GM18873 (cell line): ENCODE data around the gene PCDH1.

Source experiments
- ATAC-seq: cut with Tn5 transposase; IDR thresholded peaks from one replicate; pipeline ENCODE4 v1.9.1; 2021; ENCODE audit warnings: mild to moderate bottlenecking, moderate library complexity, moderate number of reproducible peaks; ENCODE audit not compliant: unreplicated experiment, low FRiP score

The PCDH1 gene

GRCh38 chr5:141857226-141857625 lies 21.0 kb downstream of the PCDH1 start:
- no peak for ATAC-seq

DNA sequence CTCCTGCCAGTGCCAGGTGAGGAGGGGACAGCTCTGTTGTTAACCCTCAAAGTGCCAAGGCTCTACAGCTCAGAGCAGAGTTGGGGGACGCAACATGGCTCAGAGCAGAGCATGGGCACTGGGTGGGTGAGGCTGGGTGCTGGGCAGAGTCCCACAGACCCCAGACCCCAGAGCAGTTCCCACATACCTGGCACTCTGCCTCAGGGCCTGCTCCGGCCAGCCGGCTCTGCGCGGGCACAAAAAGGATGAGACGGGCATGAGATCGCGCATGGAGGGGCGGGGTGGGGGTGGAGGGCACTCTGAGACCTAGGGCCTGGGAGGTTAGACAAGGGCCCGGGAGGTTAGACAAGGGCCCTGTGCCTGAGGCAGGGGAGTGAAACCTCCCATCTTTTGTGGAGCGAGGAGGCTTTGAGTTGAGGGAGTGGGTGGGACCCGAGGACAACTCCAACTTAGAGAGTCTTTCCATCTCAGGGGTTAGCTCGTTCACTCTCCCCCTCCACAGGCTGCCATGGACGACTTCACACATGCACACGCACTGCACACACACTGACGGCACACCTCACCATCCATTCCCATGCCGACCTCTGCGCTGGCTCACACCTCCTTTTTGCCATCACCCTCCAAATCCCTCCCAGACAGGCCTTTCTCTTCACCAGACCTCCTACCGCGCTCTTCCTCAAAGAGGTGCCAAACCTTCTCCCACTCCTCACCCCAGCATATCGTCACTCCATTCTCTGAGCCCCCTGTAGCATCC lies 22.0 kb downstream of the PCDH1 start:
- no peak for ATAC-seq

DNA sequence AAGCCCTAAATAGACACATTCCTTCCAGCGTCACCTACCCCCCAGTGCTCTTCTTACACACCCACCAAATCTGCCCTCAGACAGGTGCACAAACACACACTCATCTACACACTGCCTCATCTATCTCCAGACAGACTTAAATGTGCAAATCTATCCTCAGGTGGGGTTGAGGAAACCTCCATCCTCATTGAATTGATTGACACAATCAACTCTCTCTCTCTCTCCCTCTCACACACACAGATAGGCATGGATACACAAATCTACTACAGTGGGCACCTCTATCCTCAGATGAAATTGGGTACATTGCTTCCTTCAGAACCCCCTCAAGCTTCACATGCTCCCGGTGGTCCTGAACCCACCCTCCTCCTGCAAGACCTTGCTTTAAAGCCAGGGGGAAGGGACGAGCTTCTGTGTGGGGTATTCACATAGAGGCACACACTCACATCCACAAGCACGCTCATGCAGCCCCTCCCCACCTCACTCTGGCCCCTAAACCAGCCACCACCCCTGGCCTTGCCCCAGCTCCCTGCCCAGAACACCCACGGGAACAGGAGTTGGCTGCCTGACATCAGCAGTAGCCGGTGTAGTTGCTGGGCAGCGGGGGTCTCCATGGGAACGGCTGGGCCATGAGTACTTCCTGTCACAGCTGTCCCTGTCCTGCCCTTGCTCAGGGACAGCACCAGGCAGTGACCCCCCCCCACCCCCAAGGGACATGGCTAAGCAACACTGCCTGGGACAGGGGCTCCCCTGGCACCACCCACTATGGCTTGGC lies 22.8 kb downstream of the PCDH1 start:
- no peak for ATAC-seq

DNA sequence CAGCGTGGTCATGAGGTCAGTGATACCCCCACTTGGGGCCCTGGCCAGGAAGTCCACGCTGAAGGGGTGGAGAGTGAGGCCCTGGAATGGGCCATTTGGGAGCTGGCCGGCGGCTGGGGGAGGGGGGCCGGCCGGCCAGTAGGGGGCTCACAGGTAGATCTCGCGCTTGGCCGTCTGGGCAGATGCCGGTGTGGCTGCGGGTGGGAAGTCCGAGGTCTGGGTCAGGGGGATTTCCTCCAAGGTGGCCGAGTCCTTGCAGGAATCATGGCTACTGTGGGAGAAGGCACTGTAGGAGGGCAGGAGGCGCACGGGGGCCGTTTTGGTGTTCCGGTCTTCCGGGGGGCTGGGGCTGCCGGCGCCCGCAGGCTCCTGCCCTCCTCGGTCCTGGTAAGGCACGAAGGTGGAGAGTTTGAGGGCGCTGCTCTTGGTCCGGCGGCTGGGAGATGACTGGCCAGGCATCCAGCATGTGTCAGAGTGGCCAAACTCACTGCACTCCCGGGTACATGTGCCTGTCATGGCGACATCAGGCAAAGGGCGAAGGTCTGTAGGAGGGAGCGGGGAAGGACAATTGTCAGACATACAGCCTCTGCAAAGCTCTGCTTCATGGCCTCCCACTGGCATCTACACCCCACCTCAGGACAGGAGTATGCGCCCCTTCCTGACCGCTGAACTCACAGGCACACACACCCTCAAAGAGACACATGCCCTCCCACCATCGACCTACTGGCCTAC lies 24.1 kb downstream of the PCDH1 start:
- ATAC-seq: no peak

- no peak for ATAC-seq
Observed at GRCh38 chr5:141852448-141852847, 25.8 kb downstream of the PCDH1 start.

- no peak for ATAC-seq
Observed at GRCh38 chr5:141851195-141851874, 26.9 kb downstream of the PCDH1 start.

GRCh38 chr5:141850786-141851185 lies 27.4 kb downstream of the PCDH1 start:
- no peak for ATAC-seq

DNA sequence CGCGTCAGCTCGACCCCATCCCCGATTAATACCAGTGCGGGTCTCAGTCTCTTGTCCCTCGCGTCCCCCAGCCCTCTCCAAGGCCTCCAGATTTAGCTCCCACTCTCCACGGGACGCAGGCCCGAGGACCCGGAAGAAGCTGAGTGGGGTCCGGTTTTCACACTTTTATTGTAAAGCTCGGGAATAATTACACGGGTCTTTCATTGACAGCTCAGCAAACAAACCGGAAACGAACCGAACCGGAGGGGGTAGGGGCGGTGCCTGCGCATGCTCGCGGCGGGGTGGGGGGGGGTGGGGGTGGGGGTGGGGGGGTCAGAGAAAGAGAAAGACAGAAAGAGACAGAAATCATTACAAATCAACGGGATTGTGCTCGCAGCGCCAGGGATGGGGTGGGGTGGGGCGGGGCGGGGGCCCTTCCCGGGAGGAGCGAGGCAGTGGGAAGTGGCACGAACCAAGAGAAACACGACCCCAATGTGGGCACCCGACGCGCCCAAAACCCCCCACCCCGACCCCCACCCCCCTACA lies 27.9 kb downstream of the PCDH1 start:
- ATAC-seq: no peak

GRCh38 chr5:141849415-141850243 lies 28.6 kb downstream of the PCDH1 start:
- ATAC-seq: no peak

DNA sequence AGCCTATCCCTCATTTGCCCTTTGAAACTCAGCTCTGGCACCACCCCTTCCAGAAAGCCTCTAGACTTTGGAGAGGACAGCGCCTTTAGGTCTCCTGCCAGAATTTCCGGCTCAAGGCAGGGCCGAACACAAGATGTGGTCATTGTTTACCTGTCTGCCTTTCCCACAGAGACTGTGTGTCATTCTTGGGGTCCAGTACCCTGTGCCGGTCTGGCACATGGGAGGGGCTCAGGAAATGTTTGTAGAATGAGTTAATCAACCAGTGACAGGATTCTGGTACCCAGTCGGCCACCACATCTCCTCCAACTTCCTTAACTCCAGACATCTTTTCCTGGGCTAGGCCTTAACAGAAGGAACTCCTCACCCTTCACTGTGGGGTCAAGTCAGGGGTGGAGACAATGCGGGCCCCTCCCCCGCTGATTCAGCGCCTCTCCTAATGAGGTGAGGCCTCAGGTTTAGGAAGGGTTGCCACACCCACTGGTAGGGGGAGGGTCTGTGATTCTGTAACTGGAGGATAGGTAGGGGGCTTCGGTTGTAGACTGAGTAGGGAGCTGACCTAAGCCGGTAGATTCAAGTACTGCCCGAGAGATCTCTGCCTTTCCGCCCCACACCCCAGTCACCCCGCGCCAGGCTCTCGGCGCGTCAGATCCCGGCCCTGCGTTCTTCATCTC lies 29.3 kb downstream of the PCDH1 start:
- ATAC-seq: no peak

DNA sequence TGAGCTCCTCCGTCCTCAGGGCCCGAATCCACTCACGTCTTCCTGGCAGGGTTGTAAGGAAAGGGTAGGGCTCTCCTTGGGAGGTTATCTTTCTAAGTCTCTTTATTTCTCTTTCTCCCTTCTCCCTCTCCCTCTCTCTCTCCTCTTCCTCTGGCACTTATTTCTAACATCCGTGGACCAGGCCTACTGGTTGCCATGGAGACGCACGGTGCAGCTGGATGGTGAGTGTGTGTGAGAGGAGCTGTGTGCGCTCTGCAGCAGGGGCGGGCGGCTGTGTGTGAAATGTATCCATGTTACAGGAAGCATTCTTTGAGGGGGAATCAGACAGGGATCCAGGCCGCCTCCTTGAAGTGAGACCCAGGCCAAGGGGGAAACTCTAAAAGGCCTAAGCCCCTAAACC lies 32.2 kb downstream of the PCDH1 start:
- ATAC-seq: no peak

DNA sequence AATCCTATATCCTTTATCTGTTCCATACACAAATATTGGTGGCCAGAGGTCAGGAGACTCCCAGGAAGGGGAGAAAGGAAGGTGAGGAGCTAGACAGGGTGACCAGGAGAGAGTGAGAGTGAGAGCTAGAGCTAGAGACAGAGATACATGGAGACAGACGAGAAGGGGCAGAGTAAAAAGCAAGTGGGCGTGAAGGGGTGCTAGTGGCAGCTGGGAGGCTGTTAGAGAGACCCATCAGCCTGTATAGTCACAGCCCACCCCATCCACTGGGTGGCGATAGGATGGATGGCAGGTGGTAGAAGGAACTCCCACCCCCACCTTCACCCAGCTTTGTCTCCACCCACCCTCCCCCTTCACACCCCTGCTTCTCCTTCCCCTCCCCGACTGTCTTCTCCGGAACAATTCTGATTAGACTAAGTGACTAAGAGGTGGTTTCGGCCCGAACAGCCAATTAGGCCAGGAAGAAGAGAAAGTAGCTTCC lies 32.8 kb downstream of the PCDH1 start:
- ATAC-seq: no peak

GRCh38 chr5:141844414-141845097 lies 33.7 kb downstream of the PCDH1 start:
- ATAC-seq: no peak

GRCh38 chr5:141843156-141843927 lies 34.9 kb downstream of the PCDH1 start:
- ATAC-seq: no peak

GRCh38 chr5:141841378-141842180 lies 36.6 kb downstream of the PCDH1 start:
- no peak for ATAC-seq

GRCh38 chr5:141840826-141841360 lies 37.3 kb downstream of the PCDH1 start:
- no peak for ATAC-seq
